Neuronal stem cell (in vitro differentiated cells): ENCODE data around the gene APH1A.
"Not testable (repeated sequence)": the region's sequence is repeated elsewhere in the genome, so short reads cannot be mapped to it uniquely, and the experiment has no call there.

Source experiments
- DNase-seq: peaks from one replicate; pipeline ENCODE4 v3.0.0-alpha.2; 2013; ENCODE audit warnings: low spot score
- H2AFZ ChIP-seq: one replicate; pipeline ENCODE4 v1.6.1; 2013; ENCODE audit warnings: mild to moderate bottlenecking, low read length, inconsistent platforms
- H2AK5ac ChIP-seq: 2 replicates; pipeline ENCODE4 v1.6.1; 2013; ENCODE audit warnings: low read depth, mild to moderate bottlenecking, inconsistent platforms, low read length, moderate library complexity, mixed read lengths
- H2BK120ac ChIP-seq: 2 replicates; pipeline ENCODE4 v1.6.1; 2013; ENCODE audit warnings: low read depth, mild to moderate bottlenecking, inconsistent platforms, low read length, moderate library complexity, mixed read lengths
- H2BK12ac ChIP-seq: one replicate; pipeline ENCODE4 v1.6.1; 2013; ENCODE audit warnings: low read length, inconsistent platforms
- H2BK15ac ChIP-seq: 2 replicates; pipeline ENCODE4 v1.6.1; 2013; ENCODE audit warnings: mild to moderate bottlenecking, low read length, inconsistent platforms, mixed read lengths
- H2BK5ac ChIP-seq: one replicate; pipeline ENCODE4 v1.6.1; 2013; ENCODE audit warnings: inconsistent platforms, mild to moderate bottlenecking, low read length, moderate library complexity
- H3K14ac ChIP-seq: one replicate; pipeline ENCODE4 v1.6.1; 2013; ENCODE audit warnings: low read length, inconsistent platforms
- H3K18ac ChIP-seq: 2 replicates; pipeline ENCODE4 v1.6.1; 2013; ENCODE audit warnings: low read length, inconsistent platforms
- H3K23ac ChIP-seq: 2 replicates; pipeline ENCODE4 v1.6.1; 2013; ENCODE audit warnings: low read depth, mild to moderate bottlenecking, mixed read lengths, low read length, inconsistent platforms; ENCODE audit not compliant: poor library complexity
- H3K27ac ChIP-seq: replicated peaks from 3 replicates; pipeline ENCODE4 v1.5.1; 2013; ENCODE audit warnings: low read length, inconsistent platforms
- H3K27me3 ChIP-seq, 3 experiments: 2 replicates each; pipeline ENCODE4 v1.6.1; 2013; ENCODE audit warnings: low read length in 3 of 3, mild to moderate bottlenecking in 2 of 3, inconsistent platforms in 1 of 3, low read depth in 1 of 3, mixed read lengths in 1 of 3, moderate library complexity in 1 of 3; ENCODE audit not compliant: control insufficient read depth in 3 of 3, insufficient read depth in 3 of 3
- H3K36me3 ChIP-seq, 2 donors: replicated peaks in 1 of 2; 2 replicates each; pipeline ENCODE4 v1.6.1; 2013; ENCODE audit warnings: low read length in 2 of 2; ENCODE audit not compliant: control insufficient read depth in 2 of 2, insufficient read depth in 2 of 2
- H3K4ac ChIP-seq: 2 replicates; pipeline ENCODE4 v1.6.1; 2013; ENCODE audit warnings: inconsistent platforms, mild to moderate bottlenecking, low read length, moderate library complexity
- H3K4me1 ChIP-seq, 2 donors: 1 replicate in 1 of 2; 2 replicates in 1 of 2; pipeline ENCODE4 v1.6.1; 2013; ENCODE audit warnings: low read length in 2 of 2, low read depth in 1 of 2; ENCODE audit not compliant: control insufficient read depth in 2 of 2, insufficient read depth in 1 of 2
- H3K4me2 ChIP-seq: one replicate; pipeline ENCODE4 v1.6.1; 2013; ENCODE audit warnings: mild to moderate bottlenecking, low read length, inconsistent platforms; ENCODE audit not compliant: insufficient read depth, poor library complexity, severe bottlenecking
- H3K4me3 ChIP-seq, 2 donors: 2 replicates each; pipeline ENCODE4 v1.5.1; 2013; ENCODE audit warnings: low read length in 2 of 2, mild to moderate bottlenecking in 2 of 2, inconsistent platforms in 1 of 2, moderate library complexity in 1 of 2
- H3K79me1 ChIP-seq: one replicate; pipeline ENCODE4 v1.6.1; 2013; ENCODE audit warnings: low read depth, mild to moderate bottlenecking, inconsistent platforms, low read length, moderate library complexity
- H3K9ac ChIP-seq: one replicate; pipeline ENCODE4 v1.6.1; 2013; ENCODE audit warnings: mild to moderate bottlenecking, low read depth, low read length, inconsistent platforms; ENCODE audit not compliant: poor library complexity
- H3K9me3 ChIP-seq, 2 donors: replicated peaks in 1 of 2; 2 replicates each; pipeline versions ENCODE3 to v1.6.1; 2013; ENCODE audit warnings: low read length in 2 of 2, mild to moderate bottlenecking in 2 of 2, inconsistent platforms in 1 of 2, low read depth in 1 of 2, mixed read lengths in 1 of 2, moderate library complexity in 1 of 2; ENCODE audit not compliant: control insufficient read depth in 2 of 2, insufficient read depth in 1 of 2
- H4K8ac ChIP-seq: one replicate; pipeline ENCODE4 v1.6.1; 2013; ENCODE audit warnings: low read depth, mild to moderate bottlenecking, inconsistent platforms, low read length, moderate library complexity
- H4K91ac ChIP-seq: one replicate; pipeline ENCODE4 v1.6.1; 2013; ENCODE audit warnings: low read length, low read depth, mild to moderate bottlenecking, inconsistent platforms; ENCODE audit not compliant: poor library complexity
- WGBS, 2 donors: extraction: QIAGEN DNeasy Blood & Tissue Kit; methylation state at CpG; one replicate each; pipeline ENCODE4 v1.1.7; 2013; ENCODE audit warnings: missing lambda C conversion rate in 2 of 2, mixed read lengths in 1 of 2; ENCODE audit not compliant: insufficient read length in 2 of 2, insufficient replicate concordance in 1 of 2; ENCODE audit errors: extremely low coverage in 2 of 2; 5-methylcytosine and 5-hydroxymethylcytosine counted together

APH1A gene

GRCh38 chr1:150228246-150228645, 40.6 kb downstream of the APH1A start:
- H2BK5ac ChIP-seq, H2AFZ ChIP-seq, H3K9ac ChIP-seq, H3K18ac ChIP-seq, H3K27ac ChIP-seq, H3K27me3 ChIP-seq, H2AK5ac ChIP-seq, H2BK12ac ChIP-seq, H3K4me2 ChIP-seq, H3K4me3 ChIP-seq, H2BK120ac ChIP-seq, H3K23ac ChIP-seq, H3K9me3 ChIP-seq, H3K4me1 ChIP-seq, H4K8ac ChIP-seq, H3K4ac ChIP-seq, H3K14ac ChIP-seq, DNase-seq, H3K79me1 ChIP-seq, H2BK15ac ChIP-seq, H4K91ac ChIP-seq: not testable (repeated sequence)
- no CpG with 5 or more reads among the region's 10 CpGs for WGBS, 2 donors
- peaks cover 21 to 88% of the 10 kb centered on the region in 2 donors for H3K36me3 ChIP-seq

- H3K14ac ChIP-seq, result no peak overlapping the region
- H2BK15ac ChIP-seq, result no peak overlapping the region
- H2BK5ac ChIP-seq, result no peak overlapping the region
- peaks cover 23 to 93% of the 10 kb centered on the region in 2 donors for H3K36me3 ChIP-seq
- H2AK5ac ChIP-seq, result no peak overlapping the region
- no peak overlapping the region for H3K4ac ChIP-seq
- no peak overlapping the region for H4K91ac ChIP-seq
- H3K4me1 ChIP-seq, result no peaks in the 10 kb centered on the region
- no peak overlapping the region for H3K4me2 ChIP-seq
- no peak overlapping the region for H4K8ac ChIP-seq
- peaks cover 0 to 3% of the 10 kb centered on the region in 2 donors for H3K9me3 ChIP-seq
- DNase-seq, result no peak
- H3K23ac ChIP-seq, result no peak overlapping the region
- no peaks in the 10 kb centered on the region for H3K79me1 ChIP-seq
- H2AFZ ChIP-seq, result no peak overlapping the region
- no peak overlapping the region for H2BK120ac ChIP-seq
- H3K27me3 ChIP-seq, result no peaks in the 10 kb centered on the region
- no peak overlapping the region for H3K9ac ChIP-seq
- H3K27ac ChIP-seq, result no peak overlapping the region
- H2BK12ac ChIP-seq, result no peak overlapping the region
- H3K4me3 ChIP-seq, result no peak overlapping the region
- H3K18ac ChIP-seq, result no peak overlapping the region
Measured at GRCh38 chr1:150227228-150227627, 41.6 kb downstream of the APH1A start.

GRCh38 chr1:150226486-150226885, 42.3 kb downstream of the APH1A start:
- no peak for DNase-seq

GRCh38 chr1:150225546-150225945, 43.3 kb downstream of the APH1A start:
- Histone ChIP-seq H2BK120ac (no peak overlapping the region), H3K9ac (no peak overlapping the region), H3K4me3 (no peak overlapping the region), H3K27ac (no peak overlapping the region), H2BK12ac (no peak overlapping the region), H2AFZ (no peak overlapping the region), H3K27me3 (no peaks in the 10 kb centered on the region), H3K4me2 (no peak overlapping the region), H3K9me3 (peaks cover 0 to 3% of the 10 kb centered on the region in 2 donors), H3K14ac (no peak overlapping the region), H4K91ac (no peak overlapping the region), H3K4me1 (no peaks in the 10 kb centered on the region), H3K18ac (no peak overlapping the region), H3K36me3 (peaks cover 22 to 94% of the 10 kb centered on the region in 2 donors), H4K8ac (no peak overlapping the region), H2AK5ac (no peak overlapping the region), H2BK15ac (no peak overlapping the region), H2BK5ac (no peak overlapping the region), H3K23ac (no peak overlapping the region), H3K4ac (no peak overlapping the region), H3K79me1 (no peaks in the 10 kb centered on the region)
- no peak for DNase-seq
- WGBS, 2 donors, result no CpG with 5 or more reads among the region's 1 CpG

More at GRCh38 chr1:150226486-150226885, 42.3 kb downstream of the APH1A start:
- H4K91ac ChIP-seq, result no peak overlapping the region
- H3K27ac ChIP-seq, result no peak overlapping the region
- H3K18ac ChIP-seq, result no peak overlapping the region
- H3K79me1 ChIP-seq, result no peaks in the 10 kb centered on the region
- H3K36me3 ChIP-seq, result peaks cover 24 to 97% of the 10 kb centered on the region in 2 donors
- H2BK5ac ChIP-seq, result no peak overlapping the region
- H3K9ac ChIP-seq, result no peak overlapping the region
- H3K9me3 ChIP-seq, result peaks cover 0 to 3% of the 10 kb centered on the region in 2 donors
- H2BK15ac ChIP-seq, result no peak overlapping the region
- H3K4me1 ChIP-seq, result no peaks in the 10 kb centered on the region
- H3K27me3 ChIP-seq, result no peaks in the 10 kb centered on the region
- no peak overlapping the region for H3K23ac ChIP-seq
- 100% methylated on average over 2 of the region's 2 CpGs; no CpG with 5 or more reads in 1 of the 2 donors for WGBS, 2 donors
- no peak overlapping the region for H2BK12ac ChIP-seq
- no peak overlapping the region for H2BK120ac ChIP-seq
- no peak overlapping the region for H3K4ac ChIP-seq
- no peak overlapping the region for H3K4me3 ChIP-seq
- no peak overlapping the region for H2AK5ac ChIP-seq
- no peak overlapping the region for H3K4me2 ChIP-seq
- H2AFZ ChIP-seq, result no peak overlapping the region
- no peak overlapping the region for H4K8ac ChIP-seq
- no peak overlapping the region for H3K14ac ChIP-seq
